GM18526 (cell line): ENCODE data around the gene RPS6KA2.

Source experiments
- POLR2A ChIP-seq: IDR thresholded peaks from 3 replicates; pipeline ENCODE4 v1.6.1; 2011; ENCODE audit not compliant: insufficient read length; ENCODE audit errors: extremely low read depth

Gene RPS6KA2

DNA sequence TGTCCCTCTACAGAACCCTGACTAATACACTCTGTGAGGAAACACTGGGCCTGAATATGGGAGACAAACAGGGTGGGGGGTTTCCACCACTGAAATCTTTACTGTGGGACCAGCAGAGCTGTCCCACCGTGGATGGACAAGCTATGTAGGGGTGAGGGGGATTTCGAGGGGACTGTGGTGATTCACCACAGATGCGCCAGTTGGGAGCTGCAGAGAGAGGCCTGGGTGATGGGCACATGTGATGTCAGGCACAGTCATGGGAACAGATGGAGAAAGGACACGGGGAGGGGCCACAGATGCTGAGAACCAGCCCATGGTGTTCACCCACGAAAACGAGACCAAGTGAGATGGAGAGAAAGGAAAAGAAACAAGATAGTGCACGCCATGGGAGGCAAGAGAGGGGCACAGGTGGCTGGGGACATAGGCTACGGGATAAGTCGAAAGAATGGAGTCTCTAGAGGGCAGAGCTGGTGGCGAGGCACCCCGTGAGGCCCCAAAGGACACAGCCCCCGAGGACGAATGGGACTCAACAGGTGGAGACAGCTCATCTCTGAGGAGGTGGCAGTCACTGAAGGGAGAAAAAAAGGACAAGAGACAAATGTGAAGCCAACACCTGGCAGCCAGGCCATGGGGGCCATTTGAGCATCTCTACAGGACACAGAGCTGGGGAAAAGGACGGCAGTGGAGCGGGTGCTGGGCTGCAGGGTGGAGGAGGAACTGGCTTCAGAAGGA, 30.1 kb downstream of the RPS6KA2 start:
- no peak for TF ChIP-seq POLR2A

DNA sequence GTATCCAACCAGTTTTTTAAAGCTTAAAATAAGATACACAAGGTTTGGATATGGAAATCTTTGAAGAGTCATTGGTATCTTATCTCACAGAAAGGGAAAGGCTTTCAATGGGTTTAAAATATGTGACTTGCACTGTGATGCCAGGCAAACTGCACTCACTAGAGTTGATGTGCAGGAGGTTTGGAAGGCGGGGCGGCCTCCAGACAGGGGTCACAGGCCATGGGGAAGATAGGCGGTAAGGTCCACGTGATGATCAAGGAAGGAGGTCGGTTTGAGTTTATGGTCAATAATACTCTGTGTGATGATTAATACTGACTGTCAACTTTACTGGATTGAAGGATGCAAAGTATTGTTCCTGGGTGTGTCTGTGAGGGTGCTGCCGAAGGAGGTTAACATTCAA, 31.1 kb downstream of the RPS6KA2 start:
- no peak for TF ChIP-seq POLR2A

GRCh38 chr6:166595061-166595780, 31.8 kb downstream of the RPS6KA2 start:
- TF ChIP-seq POLR2A, result no peak

DNA sequence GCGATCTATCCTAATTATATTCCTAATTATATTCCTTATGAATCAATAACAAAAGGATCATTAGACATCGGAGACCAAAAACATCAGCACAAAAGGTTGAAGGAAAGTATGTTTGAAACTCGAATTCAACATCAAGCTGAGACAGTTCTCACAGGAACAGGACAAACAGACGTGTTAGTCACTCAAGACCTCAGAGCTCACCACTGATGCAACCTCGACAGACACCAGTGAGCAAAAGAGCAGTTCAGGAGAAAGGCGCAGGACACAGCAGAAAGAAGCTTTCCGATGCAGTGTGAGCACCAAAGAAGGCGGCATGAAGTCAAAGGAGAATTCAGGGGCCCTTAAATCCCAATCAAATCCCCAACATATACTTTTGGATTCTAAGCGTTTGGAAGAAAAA, 34.2 kb downstream of the RPS6KA2 start:
- TF ChIP-seq POLR2A, result no peak

GRCh38 chr6:166591961-166592520, 35.0 kb downstream of the RPS6KA2 start:
- TF ChIP-seq POLR2A, result no peak

GRCh38 chr6:166591026-166591425, 36.0 kb downstream of the RPS6KA2 start:
- no peak for TF ChIP-seq POLR2A

DNA sequence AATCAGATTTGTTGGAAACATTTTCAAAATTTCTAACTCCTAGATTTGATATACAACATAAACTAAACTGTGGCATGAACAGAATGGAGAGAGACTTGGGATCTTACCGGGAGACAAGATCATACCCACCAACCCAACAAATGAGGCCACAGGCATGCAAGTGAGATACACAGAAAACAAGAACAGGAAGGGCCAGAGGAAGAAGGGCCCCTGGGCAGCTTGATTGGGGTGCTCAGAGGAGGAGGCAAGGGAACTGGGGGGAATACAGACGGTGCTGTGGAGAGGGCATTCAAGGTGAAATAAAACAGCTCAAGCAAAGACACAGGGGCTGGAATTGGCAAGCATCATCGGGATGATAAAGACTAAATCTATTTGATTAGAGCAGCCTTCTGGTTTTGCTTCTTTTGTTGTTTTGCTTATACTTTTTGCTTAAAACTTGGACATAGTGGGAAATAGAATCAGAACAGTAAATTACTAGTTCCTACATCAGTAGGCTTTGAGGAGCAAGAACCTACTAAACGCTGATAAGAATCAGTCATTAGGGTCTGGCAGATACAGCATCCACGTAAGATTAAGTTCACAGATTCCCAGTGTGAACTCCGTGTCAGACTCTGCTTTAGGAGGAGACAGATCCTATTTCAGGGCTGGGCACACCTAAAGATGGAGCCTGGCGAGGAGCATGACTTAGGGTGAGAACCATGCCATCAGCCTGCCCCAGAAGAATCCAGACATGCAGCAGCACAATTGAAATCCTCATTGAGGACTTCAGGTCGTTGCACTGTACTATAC, 37.1 kb downstream of the RPS6KA2 start:
- TF ChIP-seq POLR2A, result no peak

DNA sequence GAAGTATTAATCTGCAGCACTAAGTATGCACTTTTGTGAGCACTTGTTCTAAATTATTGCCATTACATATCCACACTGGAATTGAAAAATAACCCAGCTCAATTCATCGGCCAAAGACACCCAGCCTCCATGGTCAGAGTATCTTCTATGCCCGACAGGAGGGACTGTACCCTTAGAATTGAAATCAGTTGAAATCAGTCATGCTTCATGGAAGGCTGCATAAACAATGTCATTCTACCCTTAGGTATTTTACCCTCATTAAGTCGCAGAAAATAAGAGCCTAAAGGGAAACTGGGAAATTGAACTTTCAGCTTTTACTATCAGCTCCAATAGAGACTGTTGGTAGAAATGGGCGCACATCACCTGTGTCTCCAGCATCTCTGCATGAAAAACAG, 37.7 kb downstream of the RPS6KA2 start:
- TF ChIP-seq POLR2A, result no peak

DNA sequence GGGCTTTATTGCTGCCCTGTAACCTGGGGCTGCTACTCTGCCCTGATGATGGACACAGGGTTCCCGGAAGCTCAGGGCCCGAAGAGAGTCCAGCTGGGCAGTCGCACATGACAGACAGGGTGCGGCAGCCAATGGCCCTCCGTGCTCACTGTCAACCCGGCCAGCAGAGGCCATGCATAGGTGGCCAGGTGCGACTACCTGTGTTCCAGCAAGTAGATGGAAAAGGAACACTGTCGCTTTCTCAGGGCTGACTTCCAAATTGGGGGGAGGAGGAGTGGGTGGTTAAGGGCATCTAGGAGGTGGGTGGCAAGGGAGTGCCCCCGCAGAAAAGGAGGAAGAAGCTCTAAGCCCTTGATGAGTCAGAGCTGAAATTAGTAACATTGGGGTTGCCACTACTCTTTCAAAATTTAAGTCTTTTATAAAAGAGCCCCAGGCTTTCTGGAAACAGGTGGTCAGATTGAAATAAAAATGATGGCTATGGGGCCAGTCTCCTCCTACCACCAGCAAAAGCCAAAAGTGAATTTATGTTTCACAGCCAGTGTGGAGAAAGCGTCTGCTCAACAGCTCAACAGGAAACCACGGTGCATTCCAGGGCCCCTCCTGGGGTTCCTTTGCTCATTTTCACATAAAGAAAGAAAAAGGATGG, 38.2 kb downstream of the RPS6KA2 start:
- TF ChIP-seq POLR2A, result no peak

GRCh38 chr6:166587631-166588413, 39.2 kb downstream of the RPS6KA2 start:
- no peak for TF ChIP-seq POLR2A

DNA sequence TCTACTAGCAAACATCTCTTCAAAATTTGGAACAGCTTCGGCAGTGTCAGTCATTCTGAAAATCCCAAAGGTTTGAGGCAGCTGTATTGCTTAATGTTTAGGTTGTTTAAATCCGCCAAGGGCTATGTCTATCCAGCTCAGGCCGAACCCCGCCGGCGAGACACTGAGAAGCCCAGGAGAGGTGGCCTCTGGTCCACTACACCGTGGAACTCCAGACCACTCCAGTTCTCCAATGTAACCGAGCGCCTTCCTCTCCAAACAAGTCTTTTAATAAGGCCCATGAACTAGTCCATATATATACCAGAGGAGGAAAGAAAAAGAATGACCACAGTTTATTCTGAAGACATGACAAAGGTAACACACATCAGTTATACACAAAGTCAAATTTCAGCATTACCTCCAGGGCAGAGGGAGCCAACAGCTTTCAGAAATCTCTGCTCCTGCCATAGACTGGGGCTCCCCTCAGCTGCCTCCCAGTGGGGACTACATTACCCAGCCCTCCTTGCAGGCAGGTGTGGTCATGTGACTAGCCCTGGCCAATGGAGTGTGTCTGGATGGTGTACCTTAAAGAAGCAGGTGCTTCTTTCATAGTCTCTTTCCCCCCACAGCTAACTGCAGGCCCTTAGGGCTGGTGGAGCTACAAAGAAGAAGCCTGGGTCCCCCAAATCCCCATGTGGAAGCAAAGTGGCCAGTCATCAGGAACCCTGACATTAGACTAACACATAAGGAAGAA, 40.5 kb downstream of the RPS6KA2 start, which contains the start of gene RAMACL:
RAMACL (minus strand) TSS at position 255 of the 733 bp plus-strand sequence; CDS start at position 54, 201 bp downstream.
- TF ChIP-seq POLR2A, result no peak

- no peak for TF ChIP-seq POLR2A
These were observed 42.1 kb downstream of the RPS6KA2 start for GRCh38 chr6:166584853-166585429.

DNA sequence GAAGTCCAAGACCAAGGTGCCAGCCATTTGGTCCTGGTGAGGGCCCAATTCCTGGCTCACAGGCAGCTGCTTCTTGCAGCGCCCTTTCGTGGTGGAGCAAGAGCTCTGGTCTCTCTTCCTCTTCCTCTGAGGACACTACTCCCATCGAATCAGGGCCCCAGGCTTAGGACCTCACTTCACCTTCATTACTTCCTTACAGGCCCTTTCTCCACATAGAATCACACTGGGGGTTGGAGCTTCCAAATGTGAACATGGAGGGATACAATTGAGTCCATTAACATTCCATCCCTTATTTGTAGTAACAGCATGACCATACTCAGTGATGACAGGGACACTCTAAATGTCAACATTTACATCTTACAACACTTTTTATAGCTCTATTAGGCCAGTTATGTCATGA, 42.9 kb downstream of the RPS6KA2 start:
- no peak for TF ChIP-seq POLR2A
